Keratinocyte (primary cell): ENCODE results near the gene CLTC. TPM values are rescaled to one million over a fixed set of nuclear protein-coding genes. Genes with fewer than 3 reads are reported as not detected.
A peak's percentile ranks its signal among the peaks of the same experiment; 100 is the strongest.

Source experiments
- DNase-seq: peaks from one replicate; pipeline ENCODE4 v3.0.0-alpha.2; 2011; ENCODE audit warnings: low read depth, missing footprints, low spot score
- FAIRE-seq: peaks from 2 replicates; lab custom pipeline; 2011; peaks lifted over from hg19 to GRCh38; lab: Jason Lieb, UNC
- H2AFZ ChIP-seq: 2 replicates; pipeline ENCODE4 v1.6.0; 2012; ENCODE audit warnings: low read length, control low read depth, inconsistent platforms; ENCODE audit not compliant: control insufficient read depth
- H3K27ac ChIP-seq: 2 replicates; pipeline ENCODE4 v1.5.1; 2011; ENCODE audit warnings: low read length; ENCODE audit not compliant: control insufficient read depth, insufficient read depth
- H3K27me3 ChIP-seq: 3 replicates; pipeline ENCODE4 v1.6.0; 2011; ENCODE audit warnings: low read length; ENCODE audit not compliant: control insufficient read depth, insufficient read depth; ENCODE audit errors: extremely low read depth
- H3K36me3 ChIP-seq, 2 experiments: 2 replicates in 1 of 2; 3 replicates in 1 of 2; pipeline ENCODE4 v1.5.1; 2011; ENCODE audit warnings: low read length in 2 of 2, mild to moderate bottlenecking in 1 of 2; ENCODE audit not compliant: control insufficient read depth in 2 of 2, insufficient read depth in 2 of 2; ENCODE audit errors: extremely low read depth in 1 of 2
- H3K4me1 ChIP-seq: 3 replicates; pipeline ENCODE4 v1.5.1; 2011; ENCODE audit warnings: low read length; ENCODE audit not compliant: control insufficient read depth, insufficient read depth; ENCODE audit errors: extremely low read depth
- H3K4me2 ChIP-seq: 3 replicates; pipeline ENCODE4 v1.6.0; 2011; ENCODE audit warnings: low read depth, low read length; ENCODE audit not compliant: control insufficient read depth, insufficient read depth; ENCODE audit errors: extremely low read depth
- H3K4me3 ChIP-seq, 3 experiments: fragments of 200-600 bp in 1 of 3; sonication (generic) in 1 of 3; 2 replicates in 2 of 3; 3 replicates in 1 of 3; pipeline ENCODE4 v1.5.1; 2011 to 2016; ENCODE audit warnings: low read length in 3 of 3, mild to moderate bottlenecking in 3 of 3, control low read depth in 2 of 3, inconsistent platforms in 1 of 3, low read depth in 1 of 3, mixed read lengths in 1 of 3, mixed run types in 1 of 3, moderate library complexity in 1 of 3; ENCODE audit not compliant: control insufficient read depth in 2 of 3, insufficient read depth in 2 of 3; ENCODE audit errors: extremely low read depth in 1 of 3
- H3K79me2 ChIP-seq: 2 replicates; pipeline ENCODE4 v1.6.0; 2012; ENCODE audit warnings: low read length; ENCODE audit not compliant: control insufficient read depth, insufficient read depth
- H3K9ac ChIP-seq: 3 replicates; pipeline ENCODE4 v1.6.0; 2011; ENCODE audit warnings: low read length; ENCODE audit not compliant: control insufficient read depth, insufficient read depth; ENCODE audit errors: extremely low read depth
- H3K9me1 ChIP-seq: 3 replicates; pipeline ENCODE4 v1.6.0; 2011; ENCODE audit warnings: low read length; ENCODE audit not compliant: control insufficient read depth, insufficient read depth; ENCODE audit errors: extremely low read depth
- H3K9me3 ChIP-seq: 2 replicates; pipeline ENCODE4 v1.5.1; 2012; ENCODE audit warnings: low read depth, low read length; ENCODE audit not compliant: control insufficient read depth
- H4K20me1 ChIP-seq: 3 replicates; pipeline ENCODE4 v1.6.0; 2011; ENCODE audit warnings: low read length; ENCODE audit not compliant: control insufficient read depth, insufficient read depth; ENCODE audit errors: extremely low read depth
- EZH2 ChIP-seq: IDR thresholded peaks from one replicate; pipeline ENCODE4 v1.6.1; 2012; ENCODE audit warnings: inconsistent platforms, mild to moderate bottlenecking, low read length, moderate library complexity
- dilution Hi-C: fragments of 300-500 bp; cut with MboI; formaldehyde crosslinking; loops from one replicate; pipeline ENCODE4 v1.7.0; 2020; ENCODE audit warnings: low sequenced_read_pairs; ENCODE audit not compliant: extremely low pct_ligation_motif_present
- polyA plus RNA-seq, 5 experiments: library from polyadenylated mRNA; depleted of rRNA in 3 of 5; stranded (reverse) in 3 of 5; stranded (forward) in 1 of 5; unstranded in 1 of 5; fragments of >200 nt; gene quantifications; 1 replicate in 1 of 5; 2 replicates in 3 of 5; 3 replicates in 1 of 5; pipeline versions ENCODE4 v1.2.1 to v1.2.3, GENCODE V29; 2011 to 2012; ENCODE audit warnings: missing spikeins in 2 of 5, low read depth in 1 of 5, low replicate concordance in 1 of 5
- TF ChIP-seq, protein P1 (sequence below), 3 experiments: IDR thresholded peaks in 1 of 3; conservative IDR thresholded peaks in 1 of 3; optimal IDR thresholded peaks in 1 of 3; 2 replicates in 2 of 3; 3 replicates in 1 of 3; pipeline versions ENCODE3 to v1.5.1; 2011; ENCODE audit warnings: low read length in 3 of 3, mild to moderate bottlenecking in 3 of 3, moderate library complexity in 2 of 3, control low read depth in 1 of 3, inconsistent platforms in 1 of 3; ENCODE audit not compliant: insufficient read depth in 2 of 3; ENCODE audit errors: extremely low read depth in 1 of 3

Gene CLTC
- polyA plus RNA-seq, 1 donor (not counting 4 experiments of a cell fraction or from before 2014, with no cell fraction given) = 209 TPM

- DNase-seq = no peak
- TF ChIP-seq, protein P1, sequence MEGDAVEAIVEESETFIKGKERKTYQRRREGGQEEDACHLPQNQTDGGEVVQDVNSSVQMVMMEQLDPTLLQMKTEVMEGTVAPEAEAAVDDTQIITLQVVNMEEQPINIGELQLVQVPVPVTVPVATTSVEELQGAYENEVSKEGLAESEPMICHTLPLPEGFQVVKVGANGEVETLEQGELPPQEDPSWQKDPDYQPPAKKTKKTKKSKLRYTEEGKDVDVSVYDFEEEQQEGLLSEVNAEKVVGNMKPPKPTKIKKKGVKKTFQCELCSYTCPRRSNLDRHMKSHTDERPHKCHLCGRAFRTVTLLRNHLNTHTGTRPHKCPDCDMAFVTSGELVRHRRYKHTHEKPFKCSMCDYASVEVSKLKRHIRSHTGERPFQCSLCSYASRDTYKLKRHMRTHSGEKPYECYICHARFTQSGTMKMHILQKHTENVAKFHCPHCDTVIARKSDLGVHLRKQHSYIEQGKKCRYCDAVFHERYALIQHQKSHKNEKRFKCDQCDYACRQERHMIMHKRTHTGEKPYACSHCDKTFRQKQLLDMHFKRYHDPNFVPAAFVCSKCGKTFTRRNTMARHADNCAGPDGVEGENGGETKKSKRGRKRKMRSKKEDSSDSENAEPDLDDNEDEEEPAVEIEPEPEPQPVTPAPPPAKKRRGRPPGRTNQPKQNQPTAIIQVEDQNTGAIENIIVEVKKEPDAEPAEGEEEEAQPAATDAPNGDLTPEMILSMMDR (optimal IDR thresholded peaks at IDR 0.05 in 1 of 3, IDR thresholded peaks at IDR 0.05 in 1 of 3, conservative IDR thresholded peaks at IDR 0.05 in 1 of 3; ENCODE audit: extremely low read depth in 1 of 3, insufficient read depth in 2 of 3, low read length in 3 of 3) = no peak
- no peak for TF ChIP-seq EZH2
- peaks cover 23% of the 10 kb centered on the region for H4K20me1 ChIP-seq
- peaks cover 98% of the 10 kb centered on the region for H3K79me2 ChIP-seq
- H2AFZ ChIP-seq = no peak overlapping the region
- no peak overlapping the region for H3K27ac ChIP-seq
- peaks cover 18% of the 10 kb centered on the region for H3K4me1 ChIP-seq
- H3K4me3 ChIP-seq = no peak overlapping the region
- no peak overlapping the region for H3K9ac ChIP-seq
- H3K9me3 ChIP-seq = no peaks in the 10 kb centered on the region
- H3K4me2 ChIP-seq = no peak overlapping the region
- no peaks in the 10 kb centered on the region for H3K9me1 ChIP-seq
- FAIRE-seq = no peak
- no peaks in the 10 kb centered on the region for H3K27me3 ChIP-seq
- dilution Hi-C loops = no loop called here
- peaks cover 11 to 33% of the 10 kb centered on the region in 2 experiments for H3K36me3 ChIP-seq
These were observed 82.6 kb downstream of the CLTC start for GRCh38 chr17:59702304-59702703.

DNA sequence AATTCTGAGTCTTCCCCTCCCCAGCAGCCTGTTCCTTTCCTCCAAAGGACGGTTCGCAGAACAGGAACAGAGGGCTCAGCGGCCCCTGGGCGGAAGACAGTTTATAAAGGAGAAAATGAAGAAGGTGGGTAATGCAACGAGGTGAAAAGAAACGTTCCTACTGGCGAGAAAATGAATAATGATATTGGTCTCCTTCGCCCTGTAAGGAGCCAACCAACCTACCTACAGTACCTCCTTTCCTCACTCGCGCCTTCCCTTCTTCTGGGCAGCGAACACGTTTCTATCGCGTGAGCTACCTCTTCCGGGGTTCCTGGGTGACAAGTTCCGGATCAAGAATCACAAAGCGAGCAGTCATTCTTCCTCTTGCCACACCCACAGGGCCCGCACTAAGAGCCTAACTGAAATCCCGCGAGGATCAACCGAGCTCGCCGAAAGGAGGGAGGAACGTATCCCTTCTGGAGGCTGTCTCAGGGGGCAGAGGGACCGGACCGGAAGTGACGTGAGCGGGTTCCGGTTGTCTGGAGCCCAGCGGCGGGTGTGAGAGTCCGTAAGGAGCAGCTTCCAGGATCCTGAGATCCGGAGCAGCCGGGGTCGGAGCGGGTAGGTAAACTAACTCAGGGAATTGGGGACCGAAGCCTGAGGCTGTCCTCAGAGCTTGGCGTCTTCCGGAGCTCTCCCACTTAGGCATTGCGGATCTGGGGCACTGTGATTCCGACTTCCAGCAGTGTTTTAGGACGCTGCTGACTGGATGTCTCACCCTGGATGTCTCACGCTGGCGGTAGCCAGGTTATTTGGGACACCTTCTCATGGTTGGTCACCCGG, 87.7 kb downstream of the CLTC start, which contains the start of the genes PTRH2 and VMP1:
Gene PTRH2, minus strand, starts transcription at position 282 of the 822 bp plus-strand sequence. CDS start 9,452 bp downstream, outside the sequence.
Gene VMP1, plus strand, starts transcription at position 506 of the 822 bp plus-strand sequence. CDS start 23,793 bp downstream, outside the sequence.
- Histone ChIP-seq H3K27me3 (no peaks in the 10 kb centered on the region), H3K4me2 (peak within 1 kb of the TSS; percentile 97), H3K9me3 (no peaks in the 10 kb centered on the region), H3K79me2 (peaks cover 94% of the 10 kb centered on the region), H3K27ac (peak within 1 kb of the TSS; percentile 99), H2AFZ (peak within 1 kb of the TSS; percentile 87), H3K9me1 (peaks cover 2% of the 10 kb centered on the region), H3K4me3 (peak within 1 kb of the TSS; percentile 96 to 100 (median 100)), H3K4me1 (peaks cover 29% of the 10 kb centered on the region), H4K20me1 (peaks cover 6% of the 10 kb centered on the region), H3K9ac (peak within 1 kb of the TSS; percentile 100), H3K36me3 (peaks cover 0 to 9% of the 10 kb centered on the region in 2 experiments)
- DNase-seq = peak; percentile 90
- dilution Hi-C loops = no loop called here
- TF ChIP-seq, protein P1 (optimal IDR thresholded peaks at IDR 0.05 in 1 of 3, IDR thresholded peaks at IDR 0.05 in 1 of 3, conservative IDR thresholded peaks at IDR 0.05 in 1 of 3; ENCODE audit: extremely low read depth in 1 of 3, insufficient read depth in 2 of 3, low read length in 3 of 3) = peak in 1 of 3 experiments; percentile 1
- TF ChIP-seq EZH2 = no peak
- peak; percentile 78 for FAIRE-seq
